Measurements from ENCODE around the gene CDK15.
A peak's percentile ranks its signal among the peaks of the same experiment; 100 is the strongest.

CDK15 gene

DNA sequence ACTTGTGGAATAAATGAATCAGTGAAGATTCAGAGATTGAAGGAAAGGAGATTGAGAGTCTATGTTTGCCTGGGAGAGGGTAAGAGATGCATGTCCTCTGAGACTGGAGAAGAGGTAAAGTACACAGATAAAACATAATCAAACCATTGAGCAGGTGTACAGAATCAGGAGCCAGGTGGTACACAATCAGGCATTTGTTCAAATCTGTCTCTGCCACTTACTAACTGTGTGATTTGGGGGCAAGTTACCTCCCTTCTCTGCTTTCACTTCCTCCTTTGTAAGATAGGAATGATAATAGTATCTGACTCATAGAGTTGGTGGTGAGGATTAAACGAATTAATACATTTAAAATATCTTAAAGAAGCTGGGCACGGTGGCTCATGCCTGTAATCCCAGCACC, 94.0 kb downstream of the CDK15 start:
- intact Hi-C loops (cut with DNase I): no loop called here
- no peak for DNase-seq

DNA sequence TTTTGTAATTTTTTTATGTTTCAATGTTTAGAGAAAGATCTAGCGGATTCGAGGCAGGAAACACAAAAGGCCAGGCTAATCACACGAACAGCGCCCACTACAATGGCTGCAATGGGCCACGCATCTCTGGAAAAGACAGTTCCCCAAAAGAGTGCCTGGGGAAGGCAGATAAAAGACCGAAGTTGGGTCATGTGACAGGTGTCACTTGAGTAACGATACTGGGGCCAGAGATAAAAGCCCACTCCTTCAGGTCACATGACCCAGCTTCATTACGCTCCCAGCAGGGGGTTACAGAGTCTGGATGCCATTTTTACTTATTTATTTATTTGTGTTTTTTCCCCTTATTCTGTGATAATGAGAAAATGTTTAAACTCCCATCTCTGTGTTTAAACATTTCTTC, 95.4 kb downstream of the CDK15 start:
- no peak for DNase-seq
- intact Hi-C loops (cut with DNase I): no loop called here

DNA sequence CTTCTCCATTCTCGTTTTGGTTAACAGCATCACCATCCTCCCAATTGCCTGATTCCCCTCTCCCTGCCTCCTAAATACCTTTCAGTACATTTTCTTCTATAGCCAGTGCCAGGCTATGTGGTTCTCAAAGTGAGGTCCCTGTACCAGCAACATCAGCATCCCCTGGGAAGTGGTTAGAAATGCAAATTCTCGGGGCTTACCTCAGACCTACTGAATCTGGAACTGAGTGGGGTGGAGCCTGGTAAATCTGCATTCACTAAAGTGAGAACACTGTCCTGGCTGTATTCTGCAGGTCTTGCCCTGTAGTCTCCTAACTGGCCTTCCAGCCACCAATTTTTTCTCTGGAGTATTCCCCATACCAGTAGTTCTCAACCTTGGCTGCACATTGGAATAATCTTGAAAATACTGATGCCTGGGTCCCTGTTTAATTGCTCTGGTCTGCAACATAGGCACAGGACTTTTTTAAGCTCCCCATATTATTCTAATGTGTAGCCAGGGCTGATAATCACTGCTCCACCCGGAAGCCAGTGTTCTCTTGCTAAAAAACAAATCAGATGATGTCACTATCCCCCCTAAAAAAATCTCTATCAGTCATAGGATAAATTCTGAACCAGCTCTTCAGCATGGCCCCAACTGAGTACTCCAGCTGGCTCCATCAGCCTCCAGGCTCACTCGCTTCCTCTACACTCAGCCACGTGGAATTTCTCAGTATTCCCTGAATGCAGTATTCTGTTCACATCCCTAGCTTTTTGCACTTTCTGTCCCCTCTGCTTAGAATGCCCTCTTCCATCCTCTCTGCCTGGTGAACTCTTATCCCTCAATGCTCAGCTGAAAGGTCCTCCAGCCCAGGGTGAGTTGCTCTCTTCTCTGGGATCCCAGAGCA, 98.4 kb downstream of the CDK15 start:
- DNase-seq: no peak
- intact Hi-C loops (cut with DNase I): no loop called here

DNA sequence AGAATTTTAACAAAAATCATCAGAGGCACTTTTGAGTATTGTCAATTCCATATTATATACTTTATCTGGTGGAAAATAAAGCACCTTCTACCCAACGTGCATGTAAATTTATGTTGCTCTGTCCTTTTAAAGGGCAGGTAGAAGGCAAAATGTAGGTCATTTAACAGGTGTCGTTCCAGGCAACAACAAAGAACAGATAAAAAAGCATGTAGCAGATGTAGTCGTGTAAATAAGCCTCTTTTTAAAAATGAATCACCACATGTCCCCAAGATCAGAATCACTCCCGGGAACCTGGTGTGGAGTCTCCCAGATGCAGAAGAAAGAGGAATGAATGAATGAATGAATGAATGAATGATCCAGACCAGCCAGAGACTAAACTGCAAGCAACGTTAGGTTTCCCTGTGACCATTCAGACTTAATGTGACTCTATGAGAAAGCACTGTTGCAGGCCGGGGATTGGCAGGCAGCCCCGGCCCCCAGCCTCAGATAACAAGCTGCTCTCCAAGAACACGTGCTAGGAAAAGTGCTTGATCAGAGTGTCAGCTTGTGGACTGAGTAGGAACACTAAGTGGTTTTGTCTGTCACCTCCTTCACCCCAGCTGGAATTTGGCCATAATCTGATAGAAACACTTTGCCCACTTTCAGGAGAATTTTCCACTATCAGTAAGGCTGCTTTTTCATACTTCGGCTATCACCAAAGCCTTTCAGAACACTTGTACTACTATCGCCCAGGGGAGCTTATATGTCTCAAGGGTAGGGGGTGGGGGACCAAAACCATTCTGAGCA, 100.6 kb downstream of the CDK15 start:
- intact Hi-C loops (cut with DNase I): no loop called here
- no peak for DNase-seq

DNA sequence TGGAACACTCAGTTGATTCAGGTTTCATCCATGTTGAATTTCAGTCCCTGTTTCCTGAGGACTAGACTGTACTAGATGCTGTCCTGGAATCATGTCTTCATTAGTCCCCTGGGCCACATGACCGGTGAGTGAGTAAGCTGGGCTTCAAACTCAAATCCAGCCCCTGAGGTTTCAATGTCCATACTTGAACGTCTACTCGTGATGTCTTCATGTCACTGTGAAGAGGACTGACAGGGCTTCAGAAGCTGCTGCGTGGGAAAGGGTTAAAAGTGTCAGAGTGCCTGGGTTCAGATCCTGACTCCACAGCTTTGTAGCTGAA, 101.2 kb downstream of the CDK15 start:
- intact Hi-C loops (cut with DNase I): no loop called here
- no peak for DNase-seq

DNA sequence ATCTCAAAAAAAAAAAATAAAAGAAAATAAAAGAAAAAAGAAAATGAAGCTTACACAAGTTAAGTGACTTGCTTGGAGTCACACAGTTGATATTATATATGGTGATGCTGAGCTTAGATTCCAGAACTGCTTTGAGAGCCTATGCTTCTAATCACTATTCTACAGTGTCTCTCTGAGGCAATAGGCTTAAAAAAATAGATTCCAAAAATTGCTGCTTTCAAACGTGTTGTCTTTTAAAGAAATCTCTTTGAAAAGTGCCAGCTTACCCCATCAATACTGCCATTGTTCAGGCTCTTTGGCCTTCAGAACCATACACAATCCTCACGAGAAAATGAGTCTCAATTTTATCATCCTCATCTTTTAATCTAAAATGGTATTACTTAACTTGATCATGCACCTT, 102.6 kb downstream of the CDK15 start:
- DNase-seq: no peak
- intact Hi-C loops (cut with DNase I): no loop called here

DNA sequence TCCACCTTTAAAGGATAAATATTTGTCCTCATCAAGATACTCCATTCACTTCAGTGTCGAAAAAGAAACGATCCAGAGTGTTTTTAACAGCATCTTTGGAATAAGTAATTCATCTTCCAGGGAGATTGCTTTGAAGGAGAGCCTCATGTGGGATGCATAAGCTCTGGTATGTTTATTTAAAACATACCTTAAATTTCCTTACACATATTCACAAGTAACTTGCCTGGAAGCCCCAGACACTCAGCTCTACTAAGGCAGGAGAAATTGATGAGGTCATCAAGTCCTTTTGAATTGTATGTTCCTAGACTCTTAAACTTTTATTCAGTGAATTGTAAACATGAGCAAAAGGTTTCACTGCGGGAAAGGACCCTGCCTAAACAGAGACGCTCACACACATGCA, 103.0 kb downstream of the CDK15 start:
- DNase-seq: no peak
- intact Hi-C loops (cut with DNase I): no loop called here

DNA sequence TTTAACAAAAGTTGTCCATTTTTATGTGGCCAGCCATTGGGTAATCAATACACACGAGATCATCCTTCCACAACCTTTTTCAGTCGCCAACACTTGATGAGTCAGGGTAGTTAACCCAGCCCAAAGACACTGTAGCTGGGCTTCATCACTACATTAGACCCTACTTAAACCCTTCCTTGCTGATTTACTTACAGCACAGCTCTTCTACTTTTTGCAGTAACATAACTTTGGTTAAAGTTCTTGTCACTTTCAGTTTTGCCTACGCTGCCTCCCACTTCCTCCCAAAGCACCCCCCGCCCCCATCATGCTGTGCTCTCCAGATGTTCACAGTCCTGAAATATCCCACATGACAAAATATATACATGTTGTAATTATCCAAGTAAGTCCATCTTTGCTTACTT, 103.6 kb downstream of the CDK15 start:
- intact Hi-C loops (cut with DNase I): no loop called here
- no peak for DNase-seq

DNA sequence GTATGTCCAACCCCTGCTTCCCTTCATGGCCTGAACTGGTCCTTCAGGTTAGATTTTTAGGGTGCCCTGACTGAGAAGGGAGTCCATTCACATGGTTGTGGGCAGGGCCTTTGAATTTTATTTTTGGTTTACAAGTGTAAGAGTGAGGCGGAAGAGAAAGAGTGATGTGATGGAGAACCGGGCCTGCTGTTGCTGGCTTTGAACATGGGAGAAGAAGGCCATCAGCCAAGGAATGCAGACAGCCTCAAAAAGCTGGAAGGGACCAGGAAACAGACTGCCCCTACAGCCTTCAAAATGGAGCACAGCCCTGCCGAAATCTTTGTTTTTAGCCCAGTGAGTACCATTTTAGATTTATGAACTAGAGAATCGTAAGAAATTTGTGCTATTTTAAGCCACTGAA, 105.0 kb downstream of the CDK15 start:
- intact Hi-C loops (cut with DNase I): no loop called here
- no peak for DNase-seq

DNA sequence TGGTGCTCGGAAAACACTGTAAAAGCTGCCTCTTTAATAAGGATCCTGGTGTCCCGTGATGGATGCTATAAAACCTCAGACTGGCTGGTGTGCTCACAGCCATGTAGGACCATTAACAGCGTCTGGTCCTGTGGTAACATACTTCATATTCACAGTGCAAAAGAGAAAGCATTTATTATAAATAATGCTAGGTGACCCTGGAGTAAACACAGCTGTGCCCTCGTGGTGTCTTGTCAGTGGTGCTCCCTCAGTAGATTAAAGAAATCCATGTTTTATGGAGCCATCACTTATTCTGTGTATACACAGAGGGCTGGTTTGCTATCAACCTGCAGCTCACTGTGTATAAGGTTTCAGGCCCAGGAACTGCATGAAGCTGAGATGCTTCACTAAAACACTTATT, 106.9 kb downstream of the CDK15 start:
- intact Hi-C loops (cut with DNase I): no loop called here
- DNase-seq: no peak

DNA sequence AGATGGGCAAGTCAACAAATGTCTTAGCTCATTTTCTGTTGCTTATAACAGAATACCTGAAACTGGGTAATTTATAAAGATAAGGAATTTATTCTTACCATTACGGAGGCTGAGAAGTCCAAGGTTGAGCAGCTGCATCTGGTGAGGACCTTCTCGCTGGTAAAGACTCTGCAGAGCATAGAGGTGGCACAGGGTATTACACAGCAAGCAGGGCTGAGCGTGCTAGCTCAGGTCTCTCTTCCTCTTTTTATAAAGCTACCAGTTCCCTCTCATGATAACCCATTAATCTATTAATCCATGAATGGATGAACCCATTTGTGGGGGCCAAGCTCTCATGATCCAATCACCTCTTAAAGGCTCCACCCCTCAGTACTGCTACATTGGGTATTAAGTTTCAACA, 109.1 kb downstream of the CDK15 start:
- intact Hi-C loops (cut with DNase I): no loop called here

DNA sequence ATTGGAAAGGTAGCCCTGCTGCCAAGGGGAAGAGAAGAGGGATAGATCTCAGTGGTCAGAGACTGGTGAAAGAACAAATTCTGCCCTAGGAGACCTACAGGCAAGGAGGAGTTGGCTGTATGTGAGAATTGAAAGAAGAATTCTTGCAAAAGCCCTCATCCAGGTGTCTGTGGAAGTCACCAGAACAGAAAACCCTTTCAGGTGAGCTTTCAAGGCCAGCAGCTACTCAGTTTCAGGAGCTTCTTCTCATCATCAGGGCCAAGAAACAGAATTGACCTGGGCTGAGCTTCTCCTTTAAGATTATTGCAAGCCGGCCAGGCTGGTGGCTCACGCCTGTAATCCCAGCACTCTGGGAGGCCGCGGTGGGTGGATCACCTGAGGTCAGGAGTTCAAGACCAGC, 110.2 kb downstream of the CDK15 start:
- peak in 1 of 10 donors; percentile 26 for DNase-seq
- intact Hi-C loops (cut with DNase I): no loop called here

More for the DNA sequence above, 109.1 kb downstream of the CDK15 start:
- no peak for DNase-seq

DNA sequence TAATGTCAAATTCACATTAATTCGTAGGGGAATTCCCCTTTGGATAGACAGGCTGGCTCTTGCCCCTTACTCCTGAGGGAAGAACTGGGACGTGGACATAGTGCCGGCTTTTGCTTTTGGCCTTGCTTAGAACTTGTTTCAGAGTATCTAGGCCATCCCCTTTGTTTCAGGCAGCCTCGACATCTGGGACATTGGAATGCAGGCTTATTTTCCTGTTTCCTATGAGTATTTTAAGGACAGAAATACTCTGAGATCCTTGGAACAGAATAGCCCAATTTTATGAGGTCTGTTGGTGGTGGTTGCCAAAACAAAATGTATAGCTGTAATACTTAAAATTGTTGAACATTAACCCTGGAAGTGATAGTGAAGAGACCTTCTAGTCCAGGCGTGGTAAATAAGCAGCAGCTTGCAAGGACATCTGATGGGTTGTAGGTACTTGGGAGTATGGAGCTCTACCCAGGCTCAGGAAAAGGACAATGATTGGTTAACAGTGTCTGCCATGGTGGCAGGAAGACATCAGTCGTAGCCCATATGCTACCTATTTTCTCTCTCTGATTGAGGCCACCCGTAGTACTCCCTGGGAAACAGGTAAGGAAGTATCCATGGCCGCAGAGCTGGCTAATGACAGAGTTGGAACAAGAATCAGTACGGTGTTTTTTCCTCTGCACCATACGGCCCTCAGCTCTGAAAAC, 112.4 kb downstream of the CDK15 start:
- intact Hi-C loops (cut with DNase I): no loop called here
- DNase-seq: peak in 1 of 10 donors; percentile 37

DNA sequence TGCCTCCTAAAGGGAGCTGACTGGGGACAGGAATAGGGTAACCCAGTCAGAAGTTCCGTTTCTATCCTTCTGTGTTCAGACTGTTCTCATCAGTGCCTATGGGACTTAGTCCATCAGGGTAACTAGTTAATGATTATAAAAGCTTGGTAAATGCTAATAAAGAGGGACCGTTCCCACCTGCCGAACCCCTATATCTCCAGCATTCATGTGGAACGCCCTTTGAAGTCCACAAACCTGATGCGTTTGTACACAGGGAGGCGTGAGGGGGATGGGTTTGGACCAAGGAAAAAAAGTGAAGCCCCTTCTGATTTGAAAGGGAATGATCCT, 112.9 kb downstream of the CDK15 start:
- DNase-seq: no peak
- intact Hi-C loops (cut with DNase I): no loop called here

DNA sequence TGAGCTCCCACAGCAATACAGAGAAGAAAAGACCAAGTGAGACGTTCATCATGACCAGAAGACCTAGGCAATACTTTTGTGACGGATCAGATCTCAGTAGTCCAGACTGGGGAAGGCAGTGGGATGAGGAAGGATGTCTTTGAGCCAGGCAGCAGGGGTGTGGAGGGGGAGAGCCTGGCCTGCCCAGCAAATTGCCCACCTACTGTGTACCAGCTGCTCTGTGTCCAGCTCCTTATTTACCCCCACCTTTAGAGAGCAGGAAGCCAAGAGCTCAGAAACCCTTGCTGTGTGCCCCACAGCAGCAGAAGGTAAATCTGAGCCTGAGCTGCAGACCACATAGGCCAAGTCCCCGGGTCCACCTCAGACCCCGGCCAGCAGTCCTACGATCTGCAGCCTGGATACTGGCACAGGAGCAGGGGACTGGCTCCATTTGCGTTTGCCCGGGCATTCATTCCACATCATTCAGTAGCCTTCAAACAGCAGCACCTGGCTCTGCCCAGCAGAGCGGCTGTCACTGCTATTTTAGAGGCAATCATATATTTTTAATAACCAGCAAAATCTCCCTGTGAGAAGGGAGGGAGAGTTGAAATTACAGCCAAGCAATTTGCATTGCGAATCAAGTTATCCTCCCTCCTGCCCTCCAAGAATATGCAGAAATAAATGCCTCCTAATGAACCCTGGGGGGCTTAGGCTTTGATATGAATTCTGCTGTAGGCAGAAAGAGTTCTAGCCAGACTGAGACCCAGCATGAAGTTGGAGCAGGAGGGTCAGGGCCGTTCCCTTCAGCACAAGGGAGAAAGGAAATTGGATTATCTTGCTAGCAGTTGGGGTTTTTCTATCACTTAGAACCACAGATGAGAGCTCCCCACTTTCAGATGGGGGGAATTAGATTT, 117.3 kb downstream of the CDK15 start:
- peak in 1 of 10 donors; percentile 37 for DNase-seq
- intact Hi-C loops (cut with DNase I): no loop called here

DNA sequence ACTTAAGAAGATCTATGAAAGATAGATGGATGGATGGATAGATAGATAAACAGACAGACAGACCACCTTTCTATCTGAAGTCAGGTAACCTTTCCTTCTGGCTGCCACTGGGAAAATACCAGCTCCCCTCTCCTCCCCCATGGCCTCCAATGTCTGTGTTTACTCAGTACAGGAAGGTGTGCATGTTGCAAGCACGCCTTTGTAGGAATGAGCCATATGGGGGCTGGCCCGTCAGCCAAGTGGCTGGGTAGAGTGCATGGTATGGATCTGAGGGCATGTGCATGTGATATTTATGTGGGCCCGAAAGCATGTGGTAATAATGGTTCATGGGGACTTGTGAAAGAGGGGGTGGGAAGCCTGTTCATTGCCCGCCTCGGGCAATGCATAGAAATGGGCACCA, 118.1 kb downstream of the CDK15 start:
- DNase-seq: peak in 1 of 10 donors; percentile 43
- intact Hi-C loops (cut with DNase I): no loop called here

DNA sequence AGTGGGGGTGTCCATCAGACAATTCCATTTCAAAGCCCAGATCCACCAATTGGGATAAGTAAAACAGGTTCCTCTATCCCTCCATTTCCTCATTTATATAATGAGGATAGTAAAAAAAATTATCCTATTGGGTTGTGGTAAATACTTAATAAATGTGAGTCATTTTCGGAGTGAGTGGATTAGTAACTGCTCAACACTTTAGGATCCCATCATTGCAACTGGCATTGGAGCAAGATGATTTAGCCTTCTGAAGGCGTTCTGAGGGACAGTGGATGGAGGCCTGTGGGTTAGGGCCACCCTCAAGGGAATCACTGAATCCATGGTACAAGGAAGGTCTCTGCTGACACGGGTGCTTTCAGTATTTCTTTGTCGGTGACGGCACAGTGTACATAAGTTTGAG, 118.7 kb downstream of the CDK15 start:
- intact Hi-C loops (cut with DNase I): no loop called here
- DNase-seq: no peak

DNA sequence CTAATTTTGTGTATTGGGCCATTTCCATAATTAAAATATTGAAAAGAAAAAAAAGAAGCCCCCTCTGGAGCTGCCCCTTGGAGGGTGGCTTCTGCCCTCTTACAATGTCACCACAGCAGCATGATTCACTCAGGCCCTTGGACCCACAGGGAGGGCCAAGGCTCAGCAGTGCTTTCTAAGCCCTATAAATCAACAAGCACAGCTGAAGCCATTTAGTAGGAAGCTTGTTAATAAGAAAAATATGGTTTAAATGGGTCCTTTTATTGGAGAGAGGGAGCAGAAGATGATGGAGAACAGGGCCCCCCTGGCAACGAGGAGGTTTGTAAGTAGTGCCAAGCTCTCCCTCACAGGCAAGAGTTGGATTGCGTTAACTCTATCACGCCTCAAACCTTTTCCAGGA, 119.7 kb downstream of the CDK15 start:
- intact Hi-C loops (cut with DNase I): no loop called here
- DNase-seq: peak in 1 of 10 donors; percentile 6

DNA sequence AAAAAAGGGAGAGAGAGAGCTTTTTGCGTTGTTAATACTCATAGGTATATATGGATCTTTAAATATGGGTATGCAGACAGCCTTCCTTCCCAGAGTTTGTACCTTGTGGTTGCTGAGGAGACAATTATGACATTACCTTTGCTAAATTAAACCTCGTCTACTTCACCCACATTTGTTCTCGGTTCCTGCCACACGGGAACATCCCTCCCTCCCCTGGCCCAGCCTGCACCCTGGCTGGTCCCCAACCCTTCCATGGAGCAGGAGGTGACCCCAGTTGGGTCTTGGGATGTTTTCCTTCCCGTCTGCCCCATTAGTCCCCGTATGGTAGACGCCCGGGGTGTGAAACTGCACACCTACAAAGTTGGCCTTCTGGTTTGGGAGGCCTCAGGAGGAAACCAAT, 122.0 kb downstream of the CDK15 start:
- DNase-seq: peak in 2 of 10 donors; percentile 21 to 44
- intact Hi-C loops (cut with DNase I): no loop called here

DNA sequence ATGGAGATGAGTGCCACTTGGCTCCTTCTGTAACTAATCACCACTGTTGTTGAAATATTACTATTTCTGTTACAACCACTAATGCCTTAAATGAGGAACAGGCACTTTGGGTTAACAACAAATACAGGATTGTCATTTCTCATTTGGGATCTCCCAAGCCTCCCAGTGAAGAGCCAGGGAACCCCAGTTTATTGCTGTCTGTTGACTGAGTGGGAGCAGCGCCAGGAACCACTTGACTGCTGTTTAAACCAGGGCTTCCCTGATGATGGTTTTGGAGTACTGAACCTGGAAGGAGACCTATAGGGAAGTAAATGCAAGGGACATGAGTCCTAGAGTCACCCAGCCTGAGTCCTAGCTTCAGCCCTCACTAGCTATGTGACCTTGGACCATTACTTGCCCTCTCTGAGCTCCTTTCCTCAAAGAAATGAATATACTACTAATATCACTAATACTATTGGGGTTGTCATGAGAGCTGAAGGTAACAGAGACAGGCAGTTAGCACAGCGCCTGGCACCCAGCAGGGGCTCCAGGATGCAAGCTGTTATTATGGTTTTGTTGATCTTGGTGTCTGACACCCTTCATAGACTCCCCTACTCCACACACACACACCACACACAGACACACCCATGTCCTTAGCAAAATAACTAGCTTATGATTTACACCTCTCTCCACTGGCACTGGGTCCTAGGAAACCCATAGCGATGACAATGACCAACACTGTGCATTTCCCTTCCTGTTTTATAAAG, 123.1 kb downstream of the CDK15 start:
- intact Hi-C loops (cut with DNase I): no loop called here
- peak in 1 of 10 donors; percentile 56 for DNase-seq
